CD4-positive, alpha-beta T cell (primary cell): ENCODE measurements around the gene GDPD4. TPM values are rescaled to one million over a fixed set of nuclear protein-coding genes. Genes with fewer than 3 reads are reported as not detected.

Source experiments
- ATAC-seq: fragments of 200-7000 bp; cut with Tn5 transposase; one replicate; pipeline ENCODE4 v1.10.0; 2022; ENCODE audit warnings: mild to moderate bottlenecking; ENCODE audit not compliant: poor library complexity
- CTCF ChIA-PET: fragments of 350-600 bp; sonication (Branson Sonifier 250); formaldehyde crosslinking; loops from one replicate; lab custom pipeline; 2021; ENCODE audit warnings: antibody characterized with exemption, inconsistent platforms; lab: Charles Lee
- POLR2A ChIA-PET: fragments of 350-600 bp; sonication (Branson Sonifier 250); formaldehyde crosslinking; loops from one replicate; lab custom pipeline; 2021; ENCODE audit warnings: antibody characterized with exemption, inconsistent platforms; lab: Charles Lee
- DNase-seq, 14 experiments: peaks; one replicate each; pipeline ENCODE4 v3.0.0-alpha.2; 2013 to 2020; ENCODE audit warnings: mixed read lengths in 2 of 14
- H3K27ac ChIP-seq, 2 donors: one replicate each; pipeline versions ENCODE4 v1.5.1 to v1.7.0; 2013; ENCODE audit warnings: low read length in 2 of 2, low read depth in 1 of 2, mild to moderate bottlenecking in 1 of 2
- H3K27me3 ChIP-seq, 2 experiments: 1 replicate in 1 of 2; 2 replicates in 1 of 2; pipeline versions ENCODE4 v1.6.1 to v1.7.0; 2013; ENCODE audit warnings: low read length in 2 of 2, control low read depth in 1 of 2, mild to moderate bottlenecking in 1 of 2, moderate library complexity in 1 of 2; ENCODE audit not compliant: insufficient read depth in 2 of 2, control insufficient read depth in 1 of 2
- H3K36me3 ChIP-seq: one replicate; pipeline ENCODE4 v1.6.1; 2013; ENCODE audit warnings: low read length, control low read depth; ENCODE audit not compliant: insufficient read depth
- H3K4me1 ChIP-seq: one replicate; pipeline ENCODE4 v1.6.1; 2013; ENCODE audit warnings: low read length, control low read depth; ENCODE audit not compliant: insufficient read depth
- H3K4me3 ChIP-seq: one replicate; pipeline ENCODE4 v1.5.1; 2013; ENCODE audit warnings: mild to moderate bottlenecking, low read length, moderate library complexity
- H3K9me3 ChIP-seq, 2 experiments: 1 replicate in 1 of 2; 2 replicates in 1 of 2; pipeline versions ENCODE4 v1.6.1 to v1.7.0; 2013; ENCODE audit warnings: low read length in 2 of 2, mild to moderate bottlenecking in 2 of 2, control low read depth in 1 of 2, moderate library complexity in 1 of 2; ENCODE audit not compliant: control insufficient read depth in 1 of 2, insufficient read depth in 1 of 2
- H3K27ac Mint-ChIP-seq: one replicate; pipeline ENCODE4 v1.8.0; 2020; ENCODE audit warnings: mixed read lengths
- H3K27me3 Mint-ChIP-seq: one replicate; pipeline ENCODE4 v1.8.0; 2021; ENCODE audit warnings: mixed read lengths
- H3K36me3 Mint-ChIP-seq: one replicate; pipeline ENCODE4 v1.8.0; 2021; ENCODE audit warnings: low read depth, mixed read lengths
- H3K4me1 Mint-ChIP-seq: one replicate; pipeline ENCODE4 v1.8.0; 2021; ENCODE audit warnings: low read depth, mixed read lengths
- H3K4me3 Mint-ChIP-seq: one replicate; pipeline ENCODE4 v1.8.0; 2020; ENCODE audit warnings: mild to moderate bottlenecking, mixed read lengths
- H3K9me3 Mint-ChIP-seq: one replicate; pipeline ENCODE4 v1.8.0; 2020; ENCODE audit warnings: mixed read lengths
- CTCF ChIP-seq: fragments of 200-600 bp; IDR thresholded peaks from one replicate; pipeline ENCODE4 v1.8.0; 2022; ENCODE audit warnings: antibody characterized with exemption, mild to moderate bottlenecking
- intact Hi-C, 2 experiments: fragments of 100-400 bp; cut with DNase I in 1 of 2; cut with micrococcal nuclease in 1 of 2; formaldehyde crosslinking; loops; one replicate each; pipeline versions ENCODE4 v1.15.1 to v1.9.0; 2023 to 2025; cut with DNase I, micrococcal nuclease
- total RNA-seq, 174 experiments: library from RNA in 2 of 174; stranded (reverse) in 2 of 174; gene quantifications; one replicate each; pipeline ENCODE4 v1.2.3 and lab custom pipeline; 2021 to 2026

Gene GDPD4
- total RNA-seq, 2 experiments from 2014 or later, result not detected

GRCh38 chr11:77191823-77192495 lies 109.5 kb downstream of the GDPD4 start:
- Histone ChIP-seq H3K36me3 (no peaks in the 10 kb centered on the region), H3K27ac (no peak overlapping the region), H3K4me3 (no peak overlapping the region), H3K9me3 (no peaks in the 10 kb centered on the region), H3K27me3 (no peaks in the 10 kb centered on the region), H3K4me1 (no peaks in the 10 kb centered on the region)
- Mint-ChIP-seq H3K4me3 (no peak overlapping the region), H3K27ac (no peak overlapping the region), H3K27me3 (no peaks in the 10 kb centered on the region), H3K4me1 (no peaks in the 10 kb centered on the region), H3K9me3 (no peaks in the 10 kb centered on the region), H3K36me3 (no peaks in the 10 kb centered on the region)
- DNase-seq (peak in 13 of 14 experiments; percentile 12 to 54 (median 36)), ATAC-seq (peak; percentile 58)
- peak; percentile 42 for TF ChIP-seq CTCF
- intact Hi-C loops, result loop anchor here (1.0 kb wide), 1 partner anchor 356 kb away; no protein-coding TSS in a partner anchor
- POLR2A ChIA-PET, result no interaction called here
- CTCF ChIA-PET, result no interaction called here

GRCh38 chr11:77191429-77191822 lies 110.1 kb downstream of the GDPD4 start:
- Mint-ChIP-seq H3K27ac (no peak overlapping the region), H3K9me3 (no peaks in the 10 kb centered on the region), H3K4me1 (no peaks in the 10 kb centered on the region), H3K4me3 (no peak overlapping the region), H3K27me3 (no peaks in the 10 kb centered on the region), H3K36me3 (no peaks in the 10 kb centered on the region)
- H3K4me3 ChIP-seq, result no peak overlapping the region
- no peak for ATAC-seq
- no peak overlapping the region for H3K27ac ChIP-seq
- H3K27me3 ChIP-seq, result no peaks in the 10 kb centered on the region
- ChIA-PET CTCF (no interaction called here), POLR2A (no interaction called here)
- TF ChIP-seq CTCF, result no peak
- H3K4me1 ChIP-seq, result no peaks in the 10 kb centered on the region
- intact Hi-C loops, result no loop called here
- no peaks in the 10 kb centered on the region for H3K9me3 ChIP-seq
- no peaks in the 10 kb centered on the region for H3K36me3 ChIP-seq
- no peak for DNase-seq

- Mint-ChIP-seq H3K4me3 (no peak overlapping the region), H3K4me1 (no peaks in the 10 kb centered on the region), H3K27me3 (no peaks in the 10 kb centered on the region), H3K36me3 (no peaks in the 10 kb centered on the region), H3K27ac (no peak overlapping the region), H3K9me3 (no peaks in the 10 kb centered on the region)
- H3K4me3 ChIP-seq, result no peak overlapping the region
- no peaks in the 10 kb centered on the region for H3K27me3 ChIP-seq
- intact Hi-C loops, result no loop called here
- ATAC-seq, result no peak
- TF ChIP-seq CTCF, result no peak
- no peak for DNase-seq
- H3K9me3 ChIP-seq, result no peaks in the 10 kb centered on the region
- ChIA-PET POLR2A (no interaction called here), CTCF (no interaction called here)
- no peak overlapping the region for H3K27ac ChIP-seq
- H3K36me3 ChIP-seq, result no peaks in the 10 kb centered on the region
- H3K4me1 ChIP-seq, result no peaks in the 10 kb centered on the region
Observed at GRCh38 chr11:77190331-77191075, 111.0 kb downstream of the GDPD4 start.
